PFSK-1 (cell line): ENCODE data around the gene CDH6.

Source experiments
- FOXP2 ChIP-seq: optimal IDR thresholded peaks from 2 replicates; pipeline ENCODE3; 2011; ENCODE audit warnings: borderline replicate concordance, control low read depth, inconsistent platforms; ENCODE audit not compliant: insufficient read depth; ENCODE audit errors: extremely low read length, extremely low read depth
- REST ChIP-seq, 2 experiments: IDR thresholded peaks; 2 replicates each; pipeline versions ENCODE4 v1.6.1 to v1.8.0; 2011 to 2012; ENCODE audit warnings: low read depth in 2 of 2, low read length in 2 of 2, control low read depth in 1 of 2, inconsistent platforms in 1 of 2, mild to moderate bottlenecking in 1 of 2, moderate library complexity in 1 of 2; ENCODE audit not compliant: insufficient read depth in 1 of 2
- SIN3A ChIP-seq: IDR thresholded peaks from 2 replicates; pipeline ENCODE4 v1.6.1; 2012; ENCODE audit warnings: mild to moderate bottlenecking, low read length, moderate library complexity, borderline replicate concordance; ENCODE audit not compliant: insufficient read depth
- TAF1 ChIP-seq: IDR thresholded peaks from 2 replicates; pipeline ENCODE4 v1.6.1; 2012; ENCODE audit warnings: low read length, control low read depth, borderline replicate concordance; ENCODE audit not compliant: insufficient read depth

DNA sequence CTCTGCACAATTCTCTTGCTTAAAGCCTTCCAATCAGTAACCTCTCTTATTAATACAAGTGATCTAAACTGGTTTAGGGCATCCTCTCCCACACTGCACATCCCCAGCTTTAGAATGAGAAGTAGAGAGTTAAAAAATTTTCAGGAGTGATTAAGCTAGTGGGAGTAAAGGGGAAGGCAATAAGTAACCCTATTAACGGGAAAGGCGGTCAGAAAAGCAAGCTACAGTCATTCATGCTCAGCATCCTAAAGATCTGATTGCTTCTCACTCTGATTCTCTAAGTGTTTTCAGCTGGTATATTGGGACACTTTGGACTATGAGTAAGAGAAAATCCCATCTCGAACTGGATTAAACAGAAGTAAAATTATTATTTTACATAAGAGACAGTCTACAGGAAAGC is 15.8 kb downstream of the CDH6 start:
- TF ChIP-seq REST (IDR thresholded peaks at IDR 0.05; ENCODE audit: insufficient read depth in 1 of 2, low read depth in 2 of 2, low read length in 2 of 2) (no peak), TAF1 (no peak), FOXP2 (no peak), SIN3A (no peak)
